SK-N-SH treated with all-trans-retinoic acid at 6 μM for 48 hours (cell line): Measurements from ENCODE around the gene PIP5K1C.
"Not testable (repeated sequence)": the region's sequence is repeated elsewhere in the genome, so short reads cannot be mapped to it uniquely, and the experiment has no call there.

Experiments
- ATAC-seq: fragments of 200-7000 bp; cut with Tn5 transposase; 3 replicates; pipeline ENCODE4 v1.9.1; 2020; ENCODE audit warnings: mild to moderate bottlenecking, moderate library complexity
- ARNTL ChIP-seq: fragments of 450-650 bp; formaldehyde crosslinking; IDR thresholded peaks from 2 replicates; pipeline ENCODE4 v1.5.0; 2020; ENCODE audit warnings: low read depth, mild to moderate bottlenecking, moderate library complexity, borderline replicate concordance
- BACH2 ChIP-seq: fragments of 250-450 bp; sonication (Bioruptor Pico); IDR thresholded peaks from 2 replicates; pipeline ENCODE4 v1.9.0; 2021; ENCODE audit warnings: mild to moderate bottlenecking, borderline replicate concordance
- CREB5 ChIP-seq: fragments of 250-450 bp; sonication (Bioruptor Pico); IDR thresholded peaks from 2 replicates; pipeline ENCODE4 v1.5.1; 2020; ENCODE audit warnings: low read depth, mild to moderate bottlenecking, moderate library complexity
- CSDC2 ChIP-seq: fragments of 250-450 bp; sonication (Bioruptor Pico); IDR thresholded peaks from 2 replicates; pipeline ENCODE4 v1.5.0; 2020; ENCODE audit warnings: mild to moderate bottlenecking, moderate library complexity
- CSRNP3 ChIP-seq: fragments of 250-450 bp; sonication (Bioruptor Pico); IDR thresholded peaks from 2 replicates; pipeline ENCODE4 v1.5.1; 2021; ENCODE audit warnings: mild to moderate bottlenecking, moderate library complexity
- GLIS3 ChIP-seq: fragments of 250-450 bp; sonication (Bioruptor Pico); IDR thresholded peaks from 2 replicates; pipeline ENCODE4 v1.5.0; 2020; ENCODE audit warnings: mild to moderate bottlenecking, moderate library complexity
- ISL1 ChIP-seq: fragments of 250-450 bp; sonication (Bioruptor Pico); IDR thresholded peaks from 2 replicates; pipeline ENCODE4 v2.1.2; 2022; ENCODE audit warnings: mild to moderate bottlenecking, moderate library complexity
- OSR1 ChIP-seq: fragments of 250-450 bp; sonication (Bioruptor Pico); IDR thresholded peaks from 2 replicates; pipeline ENCODE4 v1.8.0; 2022; ENCODE audit warnings: moderate library complexity, mild to moderate bottlenecking, inconsistent platforms
- PATZ1 ChIP-seq: fragments of 250-450 bp; sonication (Bioruptor Pico); IDR thresholded peaks from 2 replicates; pipeline ENCODE4 v1.8.0; 2020; ENCODE audit warnings: mild to moderate bottlenecking, moderate library complexity, borderline replicate concordance
- POU6F1 ChIP-seq: fragments of 250-450 bp; sonication (Bioruptor Pico); IDR thresholded peaks from 2 replicates; pipeline ENCODE4 v1.8.0; 2021; ENCODE audit warnings: low read depth, mild to moderate bottlenecking, moderate library complexity, borderline replicate concordance
- RARB ChIP-seq: fragments of 250-450 bp; sonication (Bioruptor Pico); IDR thresholded peaks from 2 replicates; pipeline ENCODE4 v1.8.0; 2021; ENCODE audit warnings: mild to moderate bottlenecking, moderate library complexity
- SNAI2 ChIP-seq: fragments of 250-450 bp; sonication (Bioruptor Pico); IDR thresholded peaks from 2 replicates; pipeline ENCODE4 v1.5.0; 2020; ENCODE audit warnings: mild to moderate bottlenecking, moderate library complexity
- TCF4 ChIP-seq: fragments of 250-450 bp; sonication (Bioruptor Pico); IDR thresholded peaks from 2 replicates; pipeline ENCODE4 v1.8.0; 2021; ENCODE audit warnings: mild to moderate bottlenecking, moderate library complexity, borderline replicate concordance
- TOX ChIP-seq: fragments of 250-450 bp; sonication (Bioruptor Pico); IDR thresholded peaks from 2 replicates; pipeline ENCODE4 v1.8.0; 2021; ENCODE audit warnings: mild to moderate bottlenecking, moderate library complexity, borderline replicate concordance
- TSHZ2 ChIP-seq: fragments of 250-450 bp; sonication (Bioruptor Pico); IDR thresholded peaks from 2 replicates; pipeline ENCODE4 v1.5.0; 2020; ENCODE audit warnings: mild to moderate bottlenecking, moderate library complexity
- ZC3H10 ChIP-seq: fragments of 250-450 bp; sonication (Bioruptor Pico); IDR thresholded peaks from 2 replicates; pipeline ENCODE4 v1.5.1; 2021; ENCODE audit warnings: mild to moderate bottlenecking, moderate library complexity
- ZFP30 ChIP-seq: fragments of 450-650 bp; formaldehyde crosslinking; IDR thresholded peaks from 2 replicates; pipeline ENCODE4 v1.5.0; 2022; ENCODE audit warnings: mild to moderate bottlenecking, moderate library complexity
- ZNF565 ChIP-seq: fragments of 450-650 bp; formaldehyde crosslinking; conservative IDR thresholded peaks from 2 replicates; pipeline ENCODE4 v1.5.0; 2020; ENCODE audit warnings: low read depth, mild to moderate bottlenecking, moderate library complexity
- ZNF70 ChIP-seq: fragments of 450-650 bp; formaldehyde crosslinking; IDR thresholded peaks from 2 replicates; pipeline ENCODE4 v1.5.0; 2020; ENCODE audit warnings: mild to moderate bottlenecking, moderate library complexity
- ZNF8 ChIP-seq: fragments of 450-650 bp; formaldehyde crosslinking; IDR thresholded peaks from 2 replicates; pipeline ENCODE4 v1.5.0; 2020; ENCODE audit warnings: mild to moderate bottlenecking, moderate library complexity

Gene PIP5K1C

GRCh38 chr19:3667037-3667638, 33.1 kb downstream of the PIP5K1C start:
- TF ChIP-seq GLIS3 (CRISPR knock-in tag), result no peak
- TF ChIP-seq TSHZ2 (CRISPR knock-in tag), result no peak
- TF ChIP-seq RARB (CRISPR knock-in tag), result no peak
- TF ChIP-seq PATZ1 (CRISPR knock-in tag), result no peak
- no peak for TF ChIP-seq BACH2
- TF ChIP-seq ZFP30 (CRISPR knock-in tag), result no peak
- TF ChIP-seq ZC3H10, result no peak
- TF ChIP-seq SNAI2 (CRISPR knock-in tag), result no peak
- TF ChIP-seq ZNF70 (CRISPR knock-in tag), result no peak
- TF ChIP-seq CREB5 (CRISPR knock-in tag), result no peak
- no peak for TF ChIP-seq ARNTL (CRISPR knock-in tag)
- no peak for TF ChIP-seq ZNF565 (CRISPR knock-in tag)
- no peak for TF ChIP-seq POU6F1 (CRISPR knock-in tag)
- no peak for TF ChIP-seq CSRNP3 (CRISPR knock-in tag)
- no peak for ATAC-seq

- not testable (repeated sequence) for ATAC-seq
Measured at GRCh38 chr19:3666545-3666856, 33.8 kb downstream of the PIP5K1C start.

- peak; percentile 87 for ATAC-seq
- no peak for TF ChIP-seq CSDC2 (CRISPR knock-in tag)
- no peak for TF ChIP-seq TOX (CRISPR knock-in tag)
- no peak for TF ChIP-seq RARB (CRISPR knock-in tag)
- no peak for TF ChIP-seq ISL1
- TF ChIP-seq PATZ1 (CRISPR knock-in tag), result no peak
- no peak for TF ChIP-seq ZNF8
- TF ChIP-seq POU6F1 (CRISPR knock-in tag), result no peak
- TF ChIP-seq TCF4, result no peak
- no peak for TF ChIP-seq BACH2
- no peak for TF ChIP-seq CREB5 (CRISPR knock-in tag)
- TF ChIP-seq ZNF565 (CRISPR knock-in tag), result no peak
- TF ChIP-seq ZNF70 (CRISPR knock-in tag), result no peak
- TF ChIP-seq OSR1, result no peak
- no peak for TF ChIP-seq ARNTL (CRISPR knock-in tag)
- TF ChIP-seq ZFP30 (CRISPR knock-in tag), result no peak
Measured at GRCh38 chr19:3665681-3666544, 34.4 kb downstream of the PIP5K1C start.
